ENCODE measurements around the gene CCDC33. TPM values are rescaled to one million over a fixed set of nuclear protein-coding genes. Genes with fewer than 3 reads are reported as not detected.

CCDC33 gene
- 1.5 TPM in 1 of 2 replicates, not detected in the other for total RNA-seq

DNA sequence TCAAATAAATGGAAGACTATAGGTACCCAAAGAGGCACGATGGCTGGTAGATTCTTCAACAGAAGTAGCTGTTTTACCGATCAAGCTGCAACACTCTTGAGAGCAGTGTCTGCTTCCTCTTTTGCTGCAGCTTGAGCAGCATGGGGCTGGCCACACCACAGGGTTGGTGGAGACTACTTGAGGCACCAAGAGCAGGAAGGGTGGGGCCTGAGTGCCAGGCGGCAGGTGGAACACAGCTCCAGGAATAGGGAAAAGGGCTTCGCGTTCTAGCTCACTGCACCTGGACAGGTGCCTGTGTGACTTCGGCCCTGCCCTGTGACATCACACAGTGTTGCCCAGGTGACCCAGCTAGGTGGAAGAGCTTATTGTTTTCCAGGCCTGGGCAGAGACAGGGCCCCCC, at the start of gene CCDC33:
TSS of gene CCDC33 (plus strand) at position 365 of the 400 bp plus-strand sequence. CDS start 394 bp downstream, outside the sequence.

DNA sequence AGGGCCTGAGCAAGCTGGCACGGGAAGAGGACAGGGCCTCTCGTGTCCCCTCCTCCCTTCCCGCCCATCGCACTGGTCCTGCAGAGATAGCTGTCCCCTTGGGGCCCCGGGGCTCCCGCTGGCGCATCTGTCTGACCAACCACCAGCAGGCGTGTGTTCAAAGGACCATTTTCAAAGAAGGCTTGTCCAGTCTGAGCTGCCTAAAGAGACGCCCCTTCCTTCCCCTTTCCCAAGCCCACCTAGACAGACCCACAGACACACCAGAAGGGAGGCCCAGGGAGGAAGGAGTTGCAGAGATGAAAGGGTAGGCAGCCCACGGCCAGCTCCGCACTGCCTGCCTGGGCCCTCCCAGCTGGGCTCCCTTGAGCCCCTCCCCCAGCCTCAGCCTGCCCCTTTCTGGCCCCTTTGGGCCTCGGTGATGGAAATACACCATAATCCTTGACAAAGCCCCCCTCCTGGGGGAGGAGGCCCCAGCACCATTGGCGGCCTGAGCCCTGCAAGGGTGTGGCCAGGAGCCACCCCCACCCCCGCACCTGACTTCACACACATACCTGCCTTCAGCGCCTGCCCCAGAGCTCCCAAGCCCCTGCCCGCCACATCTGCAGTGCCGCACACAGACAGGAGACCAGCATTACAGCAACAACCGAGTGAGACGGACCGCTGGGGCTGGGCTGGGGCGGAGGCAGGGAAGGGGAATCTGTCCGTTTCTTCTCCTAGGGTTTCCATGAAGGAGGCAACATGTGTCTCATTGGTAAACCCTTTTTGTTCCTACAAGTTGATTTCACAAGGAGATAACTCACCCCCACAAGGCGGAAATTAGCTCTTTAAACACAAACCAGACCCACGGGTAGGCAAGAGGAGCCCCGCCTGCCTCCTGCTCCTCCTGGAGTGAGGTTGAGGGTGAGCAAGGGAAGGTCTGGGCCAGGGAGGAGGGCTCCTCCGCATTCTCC, 33.4 kb upstream of the CCDC33 start, which contains the start of gene STRA6:
TSS of gene STRA6 (minus strand) at position 336 of the 950 bp plus-strand sequence. CDS start 520 bp downstream, outside the sequence.

DNA sequence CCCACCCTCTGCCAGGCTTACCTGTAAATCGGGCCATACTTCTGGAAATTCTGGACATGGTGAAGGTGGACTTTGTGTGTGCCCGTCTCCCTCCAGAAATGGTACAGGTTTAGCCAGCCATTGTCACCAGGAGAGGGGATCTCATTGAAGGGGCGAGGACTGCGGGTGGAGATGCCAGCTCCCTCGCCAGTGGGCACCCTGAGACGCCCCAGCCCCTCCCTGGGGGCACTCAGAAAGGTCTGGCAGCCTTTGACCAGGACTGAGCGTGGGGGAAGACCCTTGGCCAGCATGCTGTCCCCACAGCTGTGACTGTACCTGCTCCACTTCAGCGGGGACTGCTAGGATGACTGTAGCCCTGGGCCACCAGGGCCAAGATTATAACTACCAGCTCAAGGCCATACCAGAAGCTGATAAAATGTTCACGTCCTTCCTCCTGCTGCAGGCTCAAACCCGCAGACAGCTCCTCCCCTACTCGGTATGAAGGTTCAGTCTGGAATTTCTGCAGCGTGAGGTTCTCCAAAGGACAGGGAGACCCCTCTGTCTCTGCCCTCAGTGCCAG, 131.2 kb downstream of the CCDC33 start, which contains the start of gene CYP11A1:
TSS of gene CYP11A1 (minus strand) at position 351 of the 559 bp plus-strand sequence. CDS start at position 290, 61 bp downstream.

Other genes with a start within 250 kb of the CCDC33 start
- 17.2 and 20.7 TPM in 2 replicates for gene STOML1, start 244.0 kb upstream of the CCDC33 start, total RNA-seq
- 57.4 and 116 TPM in 2 replicates for gene PML, start 241.6 kb upstream of the CCDC33 start, total RNA-seq
- not detected in 2 replicates for gene GOLGA6A, start 153.8 kb upstream of the CCDC33 start, total RNA-seq
- gene ISLR2, start 105.7 kb upstream of the CCDC33 start, total RNA-seq, result under 0.01 and 1.5 TPM in 2 replicates
- gene ISLR, start 62.6 kb upstream of the CCDC33 start, total RNA-seq, result 2.8 and 52.9 TPM in 2 replicates
- 2.0 and 20.2 TPM in 2 replicates for gene STRA6, start 33.5 kb upstream of the CCDC33 start, total RNA-seq
- gene CYP11A1, start 131.3 kb downstream of the CCDC33 start, total RNA-seq, result 1.1 and 1.6 TPM in 2 replicates
- 33.8 and 96.3 TPM in 2 replicates for gene SEMA7A, start 197.6 kb downstream of the CCDC33 start, total RNA-seq
- gene UBL7, start 224.8 kb downstream of the CCDC33 start, total RNA-seq, result 64.4 and 64.9 TPM in 2 replicates